ENCODE data around the gene GPR89B. TPM values are rescaled to one million over a fixed set of nuclear protein-coding genes. Genes with fewer than 3 reads are reported as not detected.
A peak's percentile ranks its signal among the peaks of the same experiment; 100 is the strongest.
"Not testable (repeated sequence)": the region's sequence is repeated elsewhere in the genome, so short reads cannot be mapped to it uniquely, and the experiment has no call there.

The GPR89B gene
- polyA plus RNA-seq, 1 experiment: 36.1 TPM

DNA sequence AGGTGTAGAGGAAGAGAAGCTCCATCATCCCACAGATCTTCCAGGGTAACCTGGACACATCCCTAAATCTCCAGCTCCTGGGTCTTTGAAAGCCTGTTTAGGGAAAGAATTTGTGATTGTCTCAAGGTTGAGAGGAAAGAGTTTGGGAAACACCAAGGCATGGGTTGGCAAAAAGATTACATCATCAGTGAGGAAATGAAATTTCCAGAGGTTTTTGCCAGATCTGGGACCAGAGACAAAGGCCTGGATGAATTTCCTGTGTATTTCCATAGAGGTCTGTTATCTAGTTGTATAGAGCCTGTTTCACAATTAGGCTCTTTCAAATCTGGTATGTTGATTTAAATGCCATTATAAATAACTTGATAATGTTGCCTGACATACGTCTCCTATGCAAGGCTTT, 82.3 kb downstream of the GPR89B start:
- Histone ChIP-seq H3K9me3 (ENCODE audit: control insufficient read depth, insufficient read depth, low read length) (no peaks in the 10 kb centered on the region; the same call in 1 of the 2 replicates), H3K27ac (ENCODE audit: low read depth, low read length) (no peak overlapping the region), H3K27me3 (ENCODE audit: control insufficient read depth, insufficient read depth, low read length) (peaks cover 28% of the 10 kb centered on the region), H3K4me3 (ENCODE audit: low read depth, low read length) (no peak overlapping the region)
- CTCF ChIA-PET: no interaction called here
- TF ChIP-seq, protein P1, sequence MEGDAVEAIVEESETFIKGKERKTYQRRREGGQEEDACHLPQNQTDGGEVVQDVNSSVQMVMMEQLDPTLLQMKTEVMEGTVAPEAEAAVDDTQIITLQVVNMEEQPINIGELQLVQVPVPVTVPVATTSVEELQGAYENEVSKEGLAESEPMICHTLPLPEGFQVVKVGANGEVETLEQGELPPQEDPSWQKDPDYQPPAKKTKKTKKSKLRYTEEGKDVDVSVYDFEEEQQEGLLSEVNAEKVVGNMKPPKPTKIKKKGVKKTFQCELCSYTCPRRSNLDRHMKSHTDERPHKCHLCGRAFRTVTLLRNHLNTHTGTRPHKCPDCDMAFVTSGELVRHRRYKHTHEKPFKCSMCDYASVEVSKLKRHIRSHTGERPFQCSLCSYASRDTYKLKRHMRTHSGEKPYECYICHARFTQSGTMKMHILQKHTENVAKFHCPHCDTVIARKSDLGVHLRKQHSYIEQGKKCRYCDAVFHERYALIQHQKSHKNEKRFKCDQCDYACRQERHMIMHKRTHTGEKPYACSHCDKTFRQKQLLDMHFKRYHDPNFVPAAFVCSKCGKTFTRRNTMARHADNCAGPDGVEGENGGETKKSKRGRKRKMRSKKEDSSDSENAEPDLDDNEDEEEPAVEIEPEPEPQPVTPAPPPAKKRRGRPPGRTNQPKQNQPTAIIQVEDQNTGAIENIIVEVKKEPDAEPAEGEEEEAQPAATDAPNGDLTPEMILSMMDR (IDR thresholded peaks at IDR 0.05; ENCODE audit: low read depth, low read length): no peak
- no peak for DNase-seq (ENCODE audit: low read depth, low spot score)
- POLR2A ChIA-PET: no interaction called here

DNA sequence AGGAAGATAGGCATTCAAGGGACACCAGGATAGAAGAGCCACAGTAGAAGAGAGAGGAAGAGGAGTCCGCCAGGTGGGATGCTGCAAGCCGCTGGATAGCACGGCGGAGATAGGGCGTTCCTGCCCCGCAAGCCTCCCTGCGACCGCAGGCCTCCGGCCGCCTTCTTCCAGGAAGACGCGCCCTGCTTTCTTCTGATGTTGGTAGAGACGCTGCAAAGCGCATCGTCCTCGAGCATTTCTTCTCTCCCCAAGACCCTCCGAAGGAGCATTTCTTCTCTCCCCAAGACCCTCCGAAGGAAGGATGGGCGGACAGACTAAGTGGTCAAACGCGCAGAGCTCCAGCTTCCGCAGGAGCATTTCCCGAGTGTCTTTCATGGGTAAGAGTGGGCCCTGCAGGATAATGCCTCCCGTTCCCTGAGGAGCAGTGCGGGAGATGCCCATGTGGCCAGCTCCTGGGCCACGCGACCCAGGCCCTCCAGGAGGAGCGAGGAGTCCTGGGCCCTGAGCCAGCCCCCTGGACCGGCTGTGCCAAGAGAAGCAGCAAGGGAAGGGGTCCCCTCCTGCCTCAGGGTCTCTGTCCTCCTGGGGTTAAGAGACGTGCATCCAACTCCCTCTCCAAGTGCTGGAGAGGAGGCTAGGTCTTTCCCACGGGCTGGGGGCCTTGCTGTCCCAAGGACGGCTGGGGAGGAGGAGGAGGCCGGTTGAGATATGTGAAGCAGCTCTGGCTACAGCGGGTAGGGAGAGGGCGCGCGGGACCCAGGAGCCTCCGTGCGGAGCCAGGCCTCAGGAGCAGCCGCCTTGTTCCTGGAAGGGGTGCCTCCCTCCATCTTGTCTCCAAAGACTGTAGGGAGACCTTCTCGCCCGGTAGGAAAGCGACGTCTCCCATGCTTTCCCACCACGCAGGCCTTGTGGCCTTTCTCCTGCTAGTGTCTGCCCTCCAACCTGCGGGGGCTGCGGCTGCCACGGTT, 85.2 kb downstream of the GPR89B start:
- H3K27me3 ChIP-seq (ENCODE audit: control insufficient read depth, insufficient read depth, low read length): peaks cover 28% of the 10 kb centered on the region
- POLR2A ChIA-PET; DNase-seq (ENCODE audit: low read depth, low spot score); H3K4me3 ChIP-seq (ENCODE audit: low read depth, low read length); H3K27ac ChIP-seq (ENCODE audit: low read depth, low read length); H3K9me3 ChIP-seq (ENCODE audit: control insufficient read depth, insufficient read depth, low read length); CTCF ChIA-PET: not testable (repeated sequence)

DNA sequence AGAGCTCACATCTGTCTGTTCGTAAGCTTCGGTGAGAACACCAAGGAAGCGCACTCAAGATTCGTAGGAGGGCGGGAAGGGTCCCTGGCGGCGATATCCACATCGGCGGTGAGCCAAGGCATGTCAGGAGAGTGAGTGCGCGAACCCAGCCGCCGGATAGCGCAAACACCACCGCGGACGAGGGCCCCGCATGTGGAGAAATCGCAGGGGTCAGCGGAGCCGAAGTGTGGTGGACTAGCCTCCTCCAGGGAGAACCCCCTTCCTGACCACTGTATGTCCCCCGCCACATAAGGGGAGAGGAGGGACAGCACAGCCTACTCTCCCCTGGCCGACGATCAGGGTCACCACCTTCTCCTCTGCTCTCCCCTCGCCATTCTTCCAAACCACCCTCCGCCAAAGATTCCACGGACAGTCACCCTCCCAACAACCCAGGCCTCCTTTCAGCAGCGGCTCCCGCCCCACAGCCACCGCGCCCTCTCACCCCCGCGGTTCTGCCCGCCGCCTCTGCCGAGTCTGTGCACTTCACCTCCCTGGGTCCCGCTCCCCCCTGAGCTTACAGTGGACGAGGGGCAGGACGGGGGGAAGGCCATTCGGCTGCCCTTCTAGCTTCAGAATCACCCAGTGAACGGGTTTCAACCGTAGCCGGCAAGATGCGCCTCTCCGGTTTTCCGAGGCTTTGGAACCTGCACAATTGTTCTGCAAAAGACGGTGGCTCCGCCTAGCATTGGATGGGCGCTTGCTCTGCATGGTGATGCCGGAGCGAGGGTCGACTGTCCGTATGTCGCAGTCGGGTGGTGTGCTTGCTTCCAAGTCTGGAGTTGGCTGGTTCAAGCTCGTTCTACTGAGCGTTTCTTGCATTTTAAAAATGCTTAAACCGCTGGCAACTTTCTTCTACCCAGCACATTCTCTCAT, 86.3 kb downstream of the GPR89B start:
- H3K27ac ChIP-seq (ENCODE audit: low read depth, low read length); DNase-seq (ENCODE audit: low read depth, low spot score); CTCF ChIA-PET; H3K9me3 ChIP-seq (ENCODE audit: control insufficient read depth, insufficient read depth, low read length); H3K4me3 ChIP-seq (ENCODE audit: low read depth, low read length); POLR2A ChIA-PET: not testable (repeated sequence)
- peaks cover 28% of the 10 kb centered on the region for H3K27me3 ChIP-seq (ENCODE audit: control insufficient read depth, insufficient read depth, low read length)

DNA sequence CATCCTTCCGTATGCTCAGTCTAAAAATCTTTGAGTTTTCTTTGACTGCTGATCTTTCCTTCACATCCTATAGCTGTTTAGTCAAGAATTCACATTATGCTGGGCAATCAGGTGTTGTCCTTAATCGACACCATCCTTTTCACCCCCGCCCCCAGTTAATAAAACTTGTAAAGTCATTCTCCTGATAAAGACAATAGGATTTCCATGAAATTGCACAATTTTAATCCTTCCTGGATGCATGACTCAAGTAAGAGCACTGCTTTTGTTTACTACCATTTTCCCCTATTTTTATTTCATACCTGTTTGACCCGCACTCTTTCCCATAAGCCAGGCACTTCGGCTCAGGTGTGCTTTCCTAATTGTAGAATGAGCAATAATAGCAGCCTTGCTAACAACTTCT, 96.7 kb downstream of the GPR89B start:
- DNase-seq (ENCODE audit: low read depth, low spot score): not testable (repeated sequence)

DNA sequence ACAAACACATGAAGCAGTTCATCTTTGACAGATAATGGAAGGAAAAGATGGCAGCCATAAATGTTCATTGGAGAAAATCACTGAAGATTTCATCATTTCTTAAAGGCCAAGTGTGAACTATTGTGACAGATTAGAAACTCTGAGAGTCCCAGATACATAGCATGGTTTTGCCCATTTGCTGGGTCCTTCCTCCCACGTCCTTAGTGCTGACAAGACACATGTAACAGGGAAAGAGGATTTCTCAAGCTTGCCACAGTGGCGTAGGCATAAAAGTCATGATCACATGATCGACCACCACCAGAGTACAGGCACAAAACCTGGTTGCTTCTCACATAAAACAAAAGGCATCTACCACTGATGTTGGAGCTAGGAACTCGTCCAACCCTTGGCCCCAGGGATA, 98.8 kb downstream of the GPR89B start:
- DNase-seq (ENCODE audit: low read depth, low spot score); H3K27ac ChIP-seq (ENCODE audit: low read depth, low read length); POLR2A ChIA-PET; H3K9me3 ChIP-seq (ENCODE audit: control insufficient read depth, insufficient read depth, low read length); H3K27me3 ChIP-seq (ENCODE audit: control insufficient read depth, insufficient read depth, low read length); H3K4me3 ChIP-seq (ENCODE audit: low read depth, low read length); CTCF ChIA-PET: not testable (repeated sequence)

More for the DNA sequence above, 96.7 kb downstream of the GPR89B start:
- H3K9me3 ChIP-seq (ENCODE audit: control insufficient read depth, insufficient read depth, low read length); POLR2A ChIA-PET; H3K27me3 ChIP-seq (ENCODE audit: control insufficient read depth, insufficient read depth, low read length); CTCF ChIA-PET; H3K27ac ChIP-seq (ENCODE audit: low read depth, low read length); H3K4me3 ChIP-seq (ENCODE audit: low read depth, low read length): not testable (repeated sequence)

DNA sequence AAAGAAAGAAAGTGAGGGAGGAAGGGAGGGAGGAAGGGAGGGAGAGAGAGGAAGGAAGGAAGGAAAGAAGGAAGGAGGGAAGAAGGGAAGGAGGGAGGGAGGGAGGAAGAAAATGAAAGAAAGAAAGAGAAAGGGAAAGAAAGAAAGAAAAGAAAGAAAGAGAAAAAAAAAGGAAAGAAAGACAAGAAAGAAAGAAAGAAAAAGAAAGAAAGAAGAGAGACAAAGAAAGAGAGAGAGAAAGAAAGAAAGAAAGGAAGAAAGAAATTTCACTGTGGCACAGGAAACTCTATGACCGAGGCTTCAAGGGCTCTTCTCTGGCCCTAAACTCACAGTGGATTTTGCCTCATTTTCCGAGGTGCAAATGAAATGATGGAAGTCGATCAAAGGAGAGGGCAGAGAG, 104.0 kb downstream of the GPR89B start:
- POLR2A ChIA-PET; H3K9me3 ChIP-seq (ENCODE audit: control insufficient read depth, insufficient read depth, low read length); H3K27me3 ChIP-seq (ENCODE audit: control insufficient read depth, insufficient read depth, low read length); H3K27ac ChIP-seq (ENCODE audit: low read depth, low read length); CTCF ChIA-PET; H3K4me3 ChIP-seq (ENCODE audit: low read depth, low read length); DNase-seq (ENCODE audit: low read depth, low spot score): not testable (repeated sequence)

DNA sequence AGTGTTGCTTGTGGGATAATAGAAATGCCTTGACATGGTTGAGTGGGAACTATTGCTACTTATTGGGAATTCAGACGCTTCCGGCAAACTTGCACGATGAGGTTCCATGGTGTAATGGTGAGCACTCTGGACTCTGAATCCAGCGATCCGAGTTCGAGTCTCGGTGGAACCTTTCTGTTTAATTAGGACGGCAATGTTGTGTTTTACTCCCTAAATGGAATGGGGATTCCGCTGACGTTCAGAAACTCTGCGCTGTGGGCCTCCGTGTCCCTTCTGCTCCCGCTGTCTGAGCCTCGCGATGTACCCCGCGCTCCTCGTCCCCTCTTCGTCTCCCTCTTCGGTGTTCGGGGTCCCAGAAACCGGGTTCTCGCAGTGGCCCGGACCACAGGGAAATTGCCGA, 104.5 kb downstream of the GPR89B start:
- H3K9me3 ChIP-seq (ENCODE audit: control insufficient read depth, insufficient read depth, low read length); H3K27me3 ChIP-seq (ENCODE audit: control insufficient read depth, insufficient read depth, low read length); DNase-seq (ENCODE audit: low read depth, low spot score); POLR2A ChIA-PET; CTCF ChIA-PET; H3K4me3 ChIP-seq (ENCODE audit: low read depth, low read length); H3K27ac ChIP-seq (ENCODE audit: low read depth, low read length): not testable (repeated sequence)

DNA sequence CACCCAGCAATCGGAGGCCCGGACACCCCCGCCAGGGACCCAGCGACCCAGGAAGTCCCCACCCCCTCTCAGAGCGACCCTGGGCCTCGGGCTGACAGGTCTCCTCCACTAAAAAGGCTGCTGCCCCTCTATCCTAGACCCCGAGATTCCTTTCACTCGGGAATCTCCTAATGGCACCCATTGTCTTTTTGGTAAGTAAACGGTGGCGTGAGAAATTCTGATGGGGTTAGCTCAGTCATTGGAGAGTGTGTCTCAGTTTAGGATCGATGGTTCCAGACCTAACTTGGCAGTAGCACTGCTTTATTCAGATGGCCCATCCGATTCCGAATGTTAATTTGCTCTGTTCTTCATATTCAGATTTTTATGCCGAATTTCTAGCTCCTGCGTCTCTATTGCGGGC, 104.9 kb downstream of the GPR89B start:
- H3K4me3 ChIP-seq (ENCODE audit: low read depth, low read length); H3K9me3 ChIP-seq (ENCODE audit: control insufficient read depth, insufficient read depth, low read length); H3K27me3 ChIP-seq (ENCODE audit: control insufficient read depth, insufficient read depth, low read length); H3K27ac ChIP-seq (ENCODE audit: low read depth, low read length); DNase-seq (ENCODE audit: low read depth, low spot score); POLR2A ChIA-PET; CTCF ChIA-PET: not testable (repeated sequence)

DNA sequence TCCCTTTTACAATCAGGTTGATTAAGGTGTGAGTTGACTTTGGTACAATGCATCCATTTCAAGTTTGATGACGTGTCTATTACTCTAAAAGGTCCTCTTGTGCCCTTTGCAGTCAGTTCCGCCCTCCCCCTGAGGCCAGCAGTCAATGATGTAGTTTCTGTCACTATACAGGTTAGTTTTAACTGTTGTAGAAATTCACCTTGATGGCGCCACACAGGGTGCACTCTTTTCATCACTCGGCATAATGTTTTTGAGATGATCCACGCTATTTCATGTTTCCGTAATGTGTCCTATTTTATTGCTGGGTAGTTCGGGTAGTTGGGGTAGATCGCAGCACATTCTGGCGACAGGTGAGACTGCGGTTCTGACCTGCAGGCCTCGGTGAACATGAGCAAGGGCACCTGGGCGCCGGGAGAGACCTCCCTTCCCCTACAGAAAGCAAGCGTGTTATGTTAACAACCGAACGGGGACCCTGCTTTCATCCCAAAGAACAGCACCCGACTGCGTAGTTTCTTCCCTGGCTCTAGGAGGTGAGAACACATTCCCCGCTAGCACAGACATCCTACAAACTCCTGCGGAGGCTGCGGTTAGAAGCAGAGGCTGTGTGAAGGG, 109.7 kb downstream of the GPR89B start:
- H3K9me3 ChIP-seq (ENCODE audit: control insufficient read depth, insufficient read depth, low read length); POLR2A ChIA-PET; DNase-seq (ENCODE audit: low read depth, low spot score); H3K27ac ChIP-seq (ENCODE audit: low read depth, low read length); H3K27me3 ChIP-seq (ENCODE audit: control insufficient read depth, insufficient read depth, low read length); CTCF ChIA-PET: not testable (repeated sequence)
- H3K4me3 ChIP-seq (ENCODE audit: low read depth, low read length): peak overlapping the region; percentile 49; the same call in 1 of the 2 replicates

DNA sequence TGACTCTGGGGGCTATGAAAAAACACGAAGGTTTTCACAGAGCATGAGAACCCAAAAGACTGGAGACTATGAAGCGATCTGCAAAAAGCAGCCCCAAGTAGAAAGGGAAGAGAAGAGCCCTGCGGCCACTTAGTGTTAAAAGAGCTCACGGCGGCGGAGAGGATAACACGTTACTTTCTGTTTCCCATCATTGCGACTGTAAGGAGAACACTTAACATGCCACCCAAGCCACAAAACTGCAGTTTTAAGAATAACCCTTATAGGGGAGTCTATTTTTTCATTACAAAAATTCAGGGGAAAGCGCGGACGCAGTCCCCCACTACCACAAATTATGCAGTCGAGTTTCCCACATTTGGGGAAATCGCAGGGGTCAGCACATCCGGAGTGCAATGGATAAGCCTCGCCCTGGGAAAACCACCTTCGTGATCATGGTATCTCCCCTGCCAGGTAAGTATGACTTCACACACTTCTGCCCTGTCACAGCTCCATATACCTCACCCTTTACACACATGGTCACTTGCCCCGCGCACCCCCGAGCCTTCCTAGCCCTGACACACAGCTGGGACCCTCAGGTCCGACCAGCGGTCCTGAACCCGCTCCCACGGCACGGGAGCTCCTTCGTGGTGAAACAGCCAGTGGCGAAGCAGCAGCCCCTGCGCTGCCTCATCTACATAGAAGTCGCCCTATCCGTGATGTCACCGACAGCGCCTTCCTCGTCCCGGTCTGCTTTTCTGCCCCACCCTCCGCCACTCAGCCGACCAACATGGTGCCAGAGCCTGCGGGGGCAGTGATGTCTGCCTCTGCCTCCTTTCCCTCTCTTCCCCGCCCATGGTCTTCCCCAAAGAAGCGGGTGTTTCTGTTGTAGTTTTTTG, 110.5 kb downstream of the GPR89B start:
- peak; percentile 26 for DNase-seq (ENCODE audit: low read depth, low spot score)
- POLR2A ChIA-PET; H3K27me3 ChIP-seq (ENCODE audit: control insufficient read depth, insufficient read depth, low read length); H3K9me3 ChIP-seq (ENCODE audit: control insufficient read depth, insufficient read depth, low read length); H3K27ac ChIP-seq (ENCODE audit: low read depth, low read length); CTCF ChIA-PET: not testable (repeated sequence)
- peak overlapping the region; percentile 49 for H3K4me3 ChIP-seq (ENCODE audit: low read depth, low read length)

Measured in AG04450 (cell line).